ENCODE results near the gene MAJIN. TPM values are rescaled to one million over a fixed set of nuclear protein-coding genes. Genes with fewer than 3 reads are reported as not detected.
A peak's percentile ranks its signal among the peaks of the same experiment; 100 is the strongest.

Gene MAJIN
- total and polyA plus RNA-seq, 10 of the 15 experiments (the other 5 are each of a cell fraction or from before 2014, with no cell fraction given) = 0.10 TPM; not detected in 9

DNA sequence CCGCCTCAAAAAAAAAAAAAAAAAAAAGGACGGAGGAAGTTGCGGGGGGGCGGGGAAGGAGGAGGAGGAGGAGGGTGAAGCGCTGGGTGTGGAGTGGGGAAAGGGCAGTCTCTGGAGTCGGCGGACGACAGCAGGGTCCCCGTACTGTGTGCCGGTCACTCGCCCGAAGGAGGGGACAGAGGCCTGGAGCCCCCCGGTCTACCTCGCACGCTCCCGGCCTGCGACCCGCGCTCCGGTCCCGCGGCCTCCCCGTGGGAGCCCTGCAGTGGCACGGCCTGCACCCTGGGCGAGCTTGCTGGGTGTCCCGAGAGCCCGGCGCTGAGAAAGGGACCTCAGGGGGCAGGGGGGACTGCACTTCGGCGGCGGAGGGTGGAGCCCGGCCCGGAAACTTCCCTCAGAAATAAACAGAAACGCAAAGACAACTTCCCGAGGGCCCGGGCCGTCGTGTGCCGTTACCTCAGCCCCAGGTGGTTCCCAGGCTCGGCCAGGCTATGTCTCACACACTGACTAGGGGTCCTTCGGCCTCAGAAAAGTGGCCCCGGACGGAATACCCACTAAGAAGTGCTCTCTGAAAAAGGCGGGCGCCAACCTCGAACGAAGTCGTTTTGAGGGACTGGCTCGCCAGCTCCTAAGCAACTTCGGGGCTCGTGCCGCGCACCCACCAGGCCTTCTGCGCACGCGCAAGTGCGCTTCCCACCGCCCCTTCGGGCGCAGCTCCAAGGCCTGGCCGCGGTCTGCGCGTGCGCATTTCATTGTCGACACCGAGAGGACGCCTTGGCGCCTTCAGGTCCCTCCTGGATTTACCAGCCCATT lies at the start of gene MAJIN (continued):
- TF ChIP-seq, protein P1, sequence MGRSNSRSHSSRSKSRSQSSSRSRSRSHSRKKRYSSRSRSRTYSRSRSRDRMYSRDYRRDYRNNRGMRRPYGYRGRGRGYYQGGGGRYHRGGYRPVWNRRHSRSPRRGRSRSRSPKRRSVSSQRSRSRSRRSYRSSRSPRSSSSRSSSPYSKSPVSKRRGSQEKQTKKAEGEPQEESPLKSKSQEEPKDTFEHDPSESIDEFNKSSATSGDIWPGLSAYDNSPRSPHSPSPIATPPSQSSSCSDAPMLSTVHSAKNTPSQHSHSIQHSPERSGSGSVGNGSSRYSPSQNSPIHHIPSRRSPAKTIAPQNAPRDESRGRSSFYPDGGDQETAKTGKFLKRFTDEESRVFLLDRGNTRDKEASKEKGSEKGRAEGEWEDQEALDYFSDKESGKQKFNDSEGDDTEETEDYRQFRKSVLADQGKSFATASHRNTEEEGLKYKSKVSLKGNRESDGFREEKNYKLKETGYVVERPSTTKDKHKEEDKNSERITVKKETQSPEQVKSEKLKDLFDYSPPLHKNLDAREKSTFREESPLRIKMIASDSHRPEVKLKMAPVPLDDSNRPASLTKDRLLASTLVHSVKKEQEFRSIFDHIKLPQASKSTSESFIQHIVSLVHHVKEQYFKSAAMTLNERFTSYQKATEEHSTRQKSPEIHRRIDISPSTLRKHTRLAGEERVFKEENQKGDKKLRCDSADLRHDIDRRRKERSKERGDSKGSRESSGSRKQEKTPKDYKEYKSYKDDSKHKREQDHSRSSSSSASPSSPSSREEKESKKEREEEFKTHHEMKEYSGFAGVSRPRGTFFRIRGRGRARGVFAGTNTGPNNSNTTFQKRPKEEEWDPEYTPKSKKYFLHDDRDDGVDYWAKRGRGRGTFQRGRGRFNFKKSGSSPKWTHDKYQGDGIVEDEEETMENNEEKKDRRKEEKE (IDR thresholded peaks at IDR 0.05) = no peak
- TF ChIP-seq BHLHE40 (IDR thresholded peaks at IDR 0.05; ENCODE audit: borderline replicate concordance in 1 of 2, low read depth in 2 of 2, low read length in 1 of 2) (peak; percentile 55 to 85; a peak in 3 of 4 replicates), IKZF1 (conservative IDR thresholded peaks at IDR 0.05) (peak; percentile 43; the same call in 1 of the 2 replicates), ZNF622 (IDR thresholded peaks at IDR 0.05) (no peak), ZZZ3 (IDR thresholded peaks at IDR 0.05; ENCODE audit: control insufficient read depth, insufficient read length, low read depth) (no peak), BRCA1 (IDR thresholded peaks at IDR 0.05; ENCODE audit: low read depth, low read length) (no peak), NRF1 (conservative IDR thresholded peaks at IDR 0.05; ENCODE audit: low read depth, low read length) (peak; percentile 43), CEBPB (IDR thresholded peaks at IDR 0.05; ENCODE audit: borderline replicate concordance in 1 of 2, low read depth in 2 of 2, low read length in 2 of 2) (no peak), POLR2AphosphoS5 (IDR thresholded peaks at IDR 0.05; ENCODE audit: low read length) (no peak), CBX3 (IDR thresholded peaks at IDR 0.05; ENCODE audit: borderline replicate concordance, low read depth) (no peak), TCF3 (IDR thresholded peaks at IDR 0.05; ENCODE audit: borderline replicate concordance, insufficient read depth, low read depth, low read length) (no peak), POU2F2 (IDR thresholded peaks at IDR 0.05; ENCODE audit: borderline replicate concordance, low read depth, low read length) (no peak)
- TF ChIP-seq, protein P2, sequence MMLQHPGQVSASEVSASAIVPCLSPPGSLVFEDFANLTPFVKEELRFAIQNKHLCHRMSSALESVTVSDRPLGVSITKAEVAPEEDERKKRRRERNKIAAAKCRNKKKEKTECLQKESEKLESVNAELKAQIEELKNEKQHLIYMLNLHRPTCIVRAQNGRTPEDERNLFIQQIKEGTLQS (IDR thresholded peaks at IDR 0.05; ENCODE audit: borderline replicate concordance, extremely low read depth, low read depth, low read length) = no peak
